Omental fat pad (tissue), 4 donors: ENCODE results near the gene DGKD. TPM values are rescaled to one million over a fixed set of nuclear protein-coding genes. Genes with fewer than 3 reads are reported as not detected.

Experiments
- ATAC-seq: fragments of 150-250 bp; one replicate; pipeline ENCODE4 v1.9.1; 2016; ENCODE audit warnings: mild to moderate bottlenecking, moderate library complexity; ENCODE audit not compliant: low FRiP score
- DNase-seq: peaks from one replicate; pipeline ENCODE4 v3.0.0-alpha.2; 2019; ENCODE audit warnings: low spot score
- CTCF ChIP-seq, 3 donors: fragments of 450-650 bp; IDR thresholded peaks; one replicate each; pipeline ENCODE4 v1.5.1; 2016 to 2017; ENCODE audit warnings: antibody characterized with exemption in 3 of 3, mild to moderate bottlenecking in 3 of 3, moderate library complexity in 2 of 3
- total RNA-seq, 4 donors: library from RNA; depleted of rRNA; stranded (reverse); fragments of >200 nt; gene quantifications; one replicate each; pipeline ENCODE4 v1.1.0, GENCODE V29; 2016

DGKD gene
- total RNA-seq, 4 donors from 2014 or later = 15.3 to 37.5 (median 22.9) TPM

- ATAC-seq (no peak), DNase-seq (no peak)
These were observed 79.5 kb downstream of the DGKD start for GRCh38 chr2:233433794-233434193.

GRCh38 chr2:233434666-233435330, 80.5 kb downstream of the DGKD start:
- no peak for TF ChIP-seq CTCF (IDR thresholded peaks at IDR 0.05)
- no peak for ATAC-seq
- peak; percentile 15 for DNase-seq

More at GRCh38 chr2:233433794-233434193, 79.5 kb downstream of the DGKD start:
- no peak for TF ChIP-seq CTCF (IDR thresholded peaks at IDR 0.05)

GRCh38 chr2:233435436-233436190, 81.3 kb downstream of the DGKD start:
- DNase-seq = peak; percentile 8
- no peak for ATAC-seq
- TF ChIP-seq CTCF (IDR thresholded peaks at IDR 0.05) = no peak

GRCh38 chr2:233436191-233436581, 81.9 kb downstream of the DGKD start:
- ATAC-seq = no peak
- DNase-seq = peak; percentile 20
- TF ChIP-seq CTCF (IDR thresholded peaks at IDR 0.05) = no peak

GRCh38 chr2:233436691-233437438, 82.6 kb downstream of the DGKD start:
- peak; percentile 12 for DNase-seq
- no peak for ATAC-seq

GRCh38 chr2:233437439-233437955, 83.2 kb downstream of the DGKD start:
- no peak for TF ChIP-seq CTCF (IDR thresholded peaks at IDR 0.05)
- DNase-seq = no peak
- ATAC-seq = no peak

More at GRCh38 chr2:233436691-233437438, 82.6 kb downstream of the DGKD start:
- no peak for TF ChIP-seq CTCF (IDR thresholded peaks at IDR 0.05)
